HG03575 (cell line): ENCODE data around the gene TRAF3IP1.
"Not testable (repeated sequence)": the region's sequence is repeated elsewhere in the genome, so short reads cannot be mapped to it uniquely, and the experiment has no call there.

Experiments used
- ATAC-seq: cut with Tn5 transposase; IDR thresholded peaks from one replicate; pipeline ENCODE4 v1.9.1; 2021; ENCODE audit not compliant: unreplicated experiment, insufficient number of reproducible peaks, low FRiP score; ENCODE audit errors: extremely low read depth

TRAF3IP1 gene, protein sequence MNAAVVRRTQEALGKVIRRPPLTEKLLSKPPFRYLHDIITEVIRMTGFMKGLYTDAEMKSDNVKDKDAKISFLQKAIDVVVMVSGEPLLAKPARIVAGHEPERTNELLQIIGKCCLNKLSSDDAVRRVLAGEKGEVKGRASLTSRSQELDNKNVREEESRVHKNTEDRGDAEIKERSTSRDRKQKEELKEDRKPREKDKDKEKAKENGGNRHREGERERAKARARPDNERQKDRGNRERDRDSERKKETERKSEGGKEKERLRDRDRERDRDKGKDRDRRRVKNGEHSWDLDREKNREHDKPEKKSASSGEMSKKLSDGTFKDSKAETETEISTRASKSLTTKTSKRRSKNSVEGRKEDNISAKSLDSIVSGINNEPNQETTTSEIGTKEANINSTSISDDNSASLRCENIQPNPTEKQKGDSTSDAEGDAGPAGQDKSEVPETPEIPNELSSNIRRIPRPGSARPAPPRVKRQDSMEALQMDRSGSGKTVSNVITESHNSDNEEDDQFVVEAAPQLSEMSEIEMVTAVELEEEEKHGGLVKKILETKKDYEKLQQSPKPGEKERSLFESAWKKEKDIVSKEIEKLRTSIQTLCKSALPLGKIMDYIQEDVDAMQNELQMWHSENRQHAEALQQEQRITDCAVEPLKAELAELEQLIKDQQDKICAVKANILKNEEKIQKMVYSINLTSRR

DNA sequence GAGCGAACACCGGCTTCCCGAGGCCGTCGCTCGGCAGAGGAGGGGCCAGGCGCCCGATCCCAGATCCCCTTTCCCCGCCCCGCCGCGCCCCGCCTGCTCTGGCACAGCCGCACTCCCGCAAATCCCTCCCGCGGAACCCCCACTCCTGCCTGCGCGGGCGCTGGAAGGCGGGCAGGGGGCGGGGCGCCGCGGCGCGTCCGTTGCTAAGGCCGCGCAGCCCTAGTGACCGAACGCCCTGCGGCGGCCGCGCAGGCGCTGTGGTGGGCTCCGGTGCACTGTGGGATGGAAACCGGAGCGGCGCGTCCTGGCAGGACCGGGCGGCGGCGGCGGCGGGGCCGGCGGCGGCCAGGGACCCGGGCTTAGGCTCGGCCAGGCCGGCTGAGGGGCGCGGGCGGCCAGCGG lies at the start of gene TRAF3IP1:
TRAF3IP1 (plus strand) TSS at position 273 of the 402 bp plus-strand sequence. CDS start 145 bp downstream, outside the sequence.
- no peak for ATAC-seq

DNA sequence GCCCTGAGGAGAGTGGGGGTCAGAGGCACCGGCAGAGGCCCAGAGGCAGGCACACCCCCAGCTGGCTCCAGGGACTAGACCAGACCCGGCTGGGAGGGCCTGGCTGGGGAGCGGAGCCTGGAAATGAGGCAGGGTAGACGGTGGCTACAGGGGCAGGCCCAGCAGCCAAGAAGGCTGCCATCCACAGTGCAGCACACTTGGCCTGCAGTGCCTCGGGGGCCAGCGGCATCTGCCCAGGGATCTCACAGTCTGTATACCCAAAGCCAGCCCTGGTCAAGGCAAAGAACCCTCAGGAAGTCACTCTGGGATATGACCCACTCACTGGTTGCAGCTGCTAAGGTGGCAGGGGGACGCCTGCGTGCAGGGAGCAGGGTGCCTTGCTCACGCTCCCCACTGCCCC lies 49.7 kb upstream of the TRAF3IP1 start:
- ATAC-seq: no peak

GRCh38 chr2:238271061-238271554 lies 49.2 kb upstream of the TRAF3IP1 start:
- no peak for ATAC-seq

- not testable (repeated sequence) for ATAC-seq
These were observed 48.6 kb upstream of the TRAF3IP1 start for GRCh38 chr2:238271686-238272085.

DNA sequence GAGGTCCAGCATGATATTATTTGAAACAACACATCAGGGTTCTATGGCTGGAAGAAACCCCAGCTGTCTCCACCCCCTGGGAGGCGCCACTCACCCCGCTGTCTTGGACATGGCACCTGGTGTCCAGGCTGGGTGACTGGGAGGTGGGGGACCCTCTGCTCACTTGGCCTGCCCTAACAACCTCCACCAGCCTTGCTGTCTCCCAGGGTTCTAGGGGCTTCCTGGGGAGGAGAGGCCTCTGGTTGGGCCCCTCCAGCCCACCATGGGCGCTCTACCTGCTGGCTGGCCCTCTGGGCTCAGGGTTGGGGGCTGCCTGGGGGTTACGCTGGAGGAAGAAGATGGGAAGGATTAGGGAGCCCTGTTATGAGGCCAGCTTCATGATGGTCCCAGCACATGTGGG lies 48.2 kb upstream of the TRAF3IP1 start:
- no peak for ATAC-seq

- ATAC-seq: not testable (repeated sequence)
These were observed 46.9 kb upstream of the TRAF3IP1 start for GRCh38 chr2:238273433-238273832.

DNA sequence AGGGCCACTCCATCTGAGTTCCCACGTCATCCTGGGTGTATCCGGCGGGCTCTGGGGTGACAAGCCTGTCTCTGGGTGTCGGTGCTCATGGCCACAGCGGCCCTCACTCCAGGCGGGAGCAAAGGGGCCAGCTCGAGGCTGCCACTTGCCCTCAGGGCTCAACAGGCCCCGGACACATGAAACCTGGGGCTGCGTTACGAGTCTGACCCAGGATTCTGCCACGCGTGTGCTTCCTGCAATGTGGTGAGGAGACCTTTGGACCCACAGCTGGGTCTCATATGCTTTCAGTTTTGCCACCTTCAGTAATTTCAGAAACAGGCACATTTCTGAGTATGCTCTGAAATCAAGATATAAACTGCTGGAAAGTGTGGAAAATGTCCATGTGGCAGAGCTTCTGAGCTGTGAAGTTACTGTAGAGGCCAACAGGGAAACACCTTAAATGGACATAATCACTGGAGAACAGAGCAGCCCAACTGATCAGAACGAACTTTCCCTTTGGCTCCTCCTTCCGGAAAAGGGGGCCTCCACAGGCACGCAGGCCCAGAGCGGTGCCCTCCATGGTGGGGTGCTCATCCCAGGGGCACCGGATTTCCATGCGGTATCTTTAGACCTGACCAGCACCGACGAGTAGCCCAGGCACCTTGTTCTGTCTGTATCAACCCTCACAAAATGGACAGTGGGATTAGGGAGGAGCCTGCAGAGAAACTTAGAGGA lies 46.0 kb upstream of the TRAF3IP1 start:
- ATAC-seq: no peak

- ATAC-seq: no peak
These were observed 42.6 kb upstream of the TRAF3IP1 start for GRCh38 chr2:238277695-238278094.

DNA sequence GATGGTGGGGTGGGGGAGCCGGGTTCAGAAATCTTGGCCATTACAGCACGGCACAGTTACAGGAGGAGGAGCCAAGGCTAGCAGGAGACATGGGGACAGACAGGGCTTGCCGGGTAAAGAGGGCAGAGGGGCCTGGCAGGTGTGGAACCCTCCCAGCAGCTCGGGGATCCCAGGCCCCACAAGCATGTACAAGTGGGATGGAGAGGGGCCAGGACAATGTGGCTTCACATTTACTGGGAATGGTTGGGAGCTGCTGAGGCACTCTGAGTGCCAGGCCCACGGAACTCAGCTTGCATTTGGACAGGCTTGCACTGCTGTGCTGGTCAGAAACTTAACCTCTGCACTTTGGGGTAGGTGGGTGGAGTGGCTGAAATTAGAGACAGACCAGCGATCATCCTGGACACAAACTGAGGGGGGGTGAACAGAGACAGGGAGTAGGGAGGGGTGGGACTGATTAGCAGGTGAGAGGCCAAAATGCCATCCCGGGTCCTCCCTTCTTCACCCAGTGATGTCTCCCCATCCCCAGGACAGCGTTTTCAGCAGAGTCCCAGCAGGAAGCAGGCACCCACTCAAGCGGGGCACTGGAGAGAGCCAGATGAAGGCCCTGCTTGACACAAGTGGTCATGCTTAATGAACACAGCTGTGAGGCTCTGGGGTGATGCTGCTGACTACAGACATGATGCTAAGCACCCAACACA lies 41.5 kb upstream of the TRAF3IP1 start:
- ATAC-seq: no peak

- ATAC-seq: no peak
These were observed 41.0 kb upstream of the TRAF3IP1 start for GRCh38 chr2:238279324-238279682.

DNA sequence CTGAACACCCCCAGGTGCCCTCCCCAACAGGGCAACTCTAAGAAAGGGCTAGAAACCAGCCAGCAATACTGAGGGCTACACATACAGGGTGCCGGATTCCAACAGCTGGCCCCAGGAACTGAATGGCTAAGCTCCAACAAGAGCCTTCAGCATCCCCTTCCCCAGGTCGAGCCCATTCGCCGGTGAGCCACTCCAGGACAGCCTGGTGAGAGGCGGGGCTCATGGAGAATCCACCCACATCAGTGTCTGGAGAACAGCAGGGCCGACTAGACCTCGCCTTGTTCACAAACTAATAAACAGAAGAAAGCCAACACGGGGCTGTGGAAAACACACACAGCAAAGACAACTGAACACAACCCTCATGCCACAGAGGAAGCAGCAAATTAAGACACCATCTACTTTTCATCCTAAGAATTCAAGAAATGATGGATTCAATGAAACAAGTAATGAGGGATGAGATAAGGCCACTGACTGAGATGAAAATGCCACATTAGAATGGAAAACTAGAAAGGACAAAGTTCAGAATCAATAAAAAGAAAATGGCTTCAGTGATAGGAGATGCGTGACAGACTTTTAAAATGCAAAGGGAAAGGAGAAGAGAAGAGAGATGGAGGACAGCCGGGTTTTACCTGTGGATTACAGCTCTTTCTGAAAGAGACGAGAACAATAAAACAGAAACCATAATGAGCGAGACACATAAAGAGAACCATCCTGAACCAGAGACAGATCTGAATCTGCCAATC lies 40.1 kb upstream of the TRAF3IP1 start:
- ATAC-seq: no peak

DNA sequence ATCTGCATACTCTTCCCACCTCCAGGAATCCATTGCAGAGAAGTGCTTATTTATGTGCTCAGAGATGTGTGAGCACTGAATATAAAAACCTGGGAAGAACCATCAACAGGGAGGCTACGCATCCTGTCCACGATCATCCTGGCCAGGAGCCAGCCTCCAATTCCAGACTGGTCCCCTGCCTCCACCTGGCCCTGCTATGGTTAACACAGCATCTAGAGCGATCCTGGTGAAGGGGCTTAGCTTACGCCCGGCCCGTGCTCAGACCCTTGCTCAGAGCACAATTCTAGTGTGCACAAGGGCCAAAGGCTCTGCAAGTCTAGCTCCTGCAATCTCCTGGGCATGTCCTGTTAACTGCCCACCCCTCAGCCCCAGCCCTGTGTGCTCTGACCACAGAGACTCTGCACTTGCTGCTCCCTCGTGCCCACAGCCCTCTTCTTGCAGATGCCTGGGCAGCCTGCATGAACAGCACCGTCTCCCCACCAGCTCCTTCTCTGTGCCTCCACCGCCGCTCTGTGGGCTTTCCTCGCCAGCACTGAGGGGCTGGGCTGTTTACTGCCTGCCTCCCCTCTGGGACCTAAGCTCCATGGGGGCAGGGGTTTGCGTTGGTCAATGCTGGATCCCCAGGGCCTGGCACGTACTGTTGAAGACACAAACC lies 38.4 kb upstream of the TRAF3IP1 start:
- ATAC-seq: no peak

GRCh38 chr2:238282861-238283738 lies 37.2 kb upstream of the TRAF3IP1 start:
- ATAC-seq: no peak

DNA sequence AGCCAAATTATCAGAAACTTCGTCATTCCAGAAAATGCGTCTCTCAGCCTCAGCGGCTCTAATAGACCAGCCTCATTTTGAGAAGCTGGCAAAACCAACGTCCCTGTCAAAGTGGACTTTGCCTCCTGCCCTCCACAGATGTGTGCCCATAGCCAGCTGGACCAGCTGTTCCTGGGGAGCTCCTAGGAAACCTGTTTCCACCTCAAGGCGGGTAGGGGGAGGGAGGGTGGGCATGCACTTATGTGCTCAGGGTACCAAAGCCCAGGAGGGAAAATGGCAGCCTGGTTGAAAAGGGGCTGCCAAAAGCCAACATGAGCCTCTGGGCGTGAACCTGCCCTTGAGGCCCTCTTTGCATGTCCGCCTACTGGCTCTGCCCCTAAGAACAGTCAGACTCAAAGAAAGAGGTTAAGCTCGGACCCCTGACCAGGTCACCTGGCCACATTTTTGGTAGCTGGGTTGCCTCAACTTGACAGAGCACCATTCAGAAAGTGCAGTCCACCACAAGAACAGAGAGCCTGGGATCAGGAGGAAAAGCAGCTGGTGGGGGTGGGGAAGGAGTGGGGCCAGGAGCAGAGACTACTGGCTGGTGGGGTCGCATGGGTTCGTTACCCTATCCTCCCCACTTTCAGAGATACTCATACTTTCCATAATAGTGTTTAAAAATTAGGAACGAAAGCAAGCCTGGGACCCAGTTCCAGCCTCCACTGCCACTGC lies 35.4 kb upstream of the TRAF3IP1 start:
- no peak for ATAC-seq

- ATAC-seq: no peak
These were observed 34.6 kb upstream of the TRAF3IP1 start for GRCh38 chr2:238285653-238286082.

- ATAC-seq: no peak
These were observed 34.2 kb upstream of the TRAF3IP1 start for GRCh38 chr2:238286095-238286494.
